Nephron progenitor cell (in vitro differentiated cells): ENCODE data around the gene PHETA1.
"Not testable (repeated sequence)": the region's sequence is repeated elsewhere in the genome, so short reads cannot be mapped to it uniquely, and the experiment has no call there.

Experiments used
- DNase-seq: peaks from one replicate; pipeline ENCODE4 v3.0.0; 2021
- H3K27ac Mint-ChIP-seq: 2 replicates; pipeline ENCODE4 v1.8.0; 2021; ENCODE audit warnings: mild to moderate bottlenecking, moderate library complexity, mixed read lengths
- H3K27me3 Mint-ChIP-seq: 2 replicates; pipeline ENCODE4 v1.8.0; 2021; ENCODE audit warnings: mild to moderate bottlenecking, low read depth, mixed read lengths; ENCODE audit not compliant: poor library complexity
- H3K36me3 Mint-ChIP-seq: 2 replicates; pipeline ENCODE4 v1.8.0; 2021; ENCODE audit warnings: low read depth, mixed read lengths
- H3K4me1 Mint-ChIP-seq: 2 replicates; pipeline ENCODE4 v1.8.0; 2021; ENCODE audit warnings: mixed read lengths
- H3K4me3 Mint-ChIP-seq: 2 replicates; pipeline ENCODE4 v1.8.0; 2021; ENCODE audit warnings: mild to moderate bottlenecking, moderate library complexity, mixed read lengths
- H3K9me3 Mint-ChIP-seq: 2 replicates; pipeline ENCODE4 v1.8.0; 2021; ENCODE audit warnings: mild to moderate bottlenecking, moderate library complexity, mixed read lengths
- CTCF ChIP-seq: fragments of 200-600 bp; sonication (generic); IDR thresholded peaks from 2 replicates; pipeline ENCODE4 v1.5.0; 2021; ENCODE audit warnings: antibody characterized with exemption

The PHETA1 gene

GRCh38 chr12:111384596-111384995, 15.7 kb upstream of the PHETA1 start:
- Mint-ChIP-seq H3K27ac (no peak overlapping the region), H3K27me3 (peaks cover 30% of the 10 kb centered on the region), H3K4me3 (no peak overlapping the region), H3K36me3 (no peaks in the 10 kb centered on the region), H3K4me1 (peaks cover 42% of the 10 kb centered on the region), H3K9me3 (no peaks in the 10 kb centered on the region)
- no peak for DNase-seq
- no peak for TF ChIP-seq CTCF

GRCh38 chr12:111379942-111380554, 11.2 kb upstream of the PHETA1 start:
- TF ChIP-seq CTCF, result no peak
- no peak overlapping the region for H3K4me3 Mint-ChIP-seq
- no peak for DNase-seq
- peaks cover 21% of the 10 kb centered on the region for H3K9me3 Mint-ChIP-seq
- H3K4me1 Mint-ChIP-seq, result peaks cover 12% of the 10 kb centered on the region
- peaks cover 24% of the 10 kb centered on the region for H3K27me3 Mint-ChIP-seq
- H3K36me3 Mint-ChIP-seq, result peaks cover 4% of the 10 kb centered on the region
- H3K27ac Mint-ChIP-seq, result peak overlapping the region; percentile 26

- Mint-ChIP-seq H3K36me3 (peaks cover 4% of the 10 kb centered on the region), H3K27me3 (peaks cover 12% of the 10 kb centered on the region), H3K9me3 (peaks cover 30% of the 10 kb centered on the region), H3K27ac (no peak overlapping the region), H3K4me3 (no peak overlapping the region), H3K4me1 (peaks cover 9% of the 10 kb centered on the region)
- no peak for TF ChIP-seq CTCF
- DNase-seq, result no peak
Observed at GRCh38 chr12:111377440-111377839, 8.5 kb upstream of the PHETA1 start.

- peaks cover 28% of the 10 kb centered on the region for H3K9me3 Mint-ChIP-seq
- H3K27ac Mint-ChIP-seq, result not testable (repeated sequence)
Observed at GRCh38 chr12:111373231-111373630, 4.3 kb upstream of the PHETA1 start.

GRCh38 chr12:111369496-111370220, 763 bp upstream of the PHETA1 start:
- Mint-ChIP-seq H3K27me3 (peaks cover 19% of the 10 kb centered on the region), H3K27ac (no peak overlapping the region), H3K9me3 (peaks cover 7% of the 10 kb centered on the region), H3K36me3 (peaks cover 21% of the 10 kb centered on the region), H3K4me3 (peak overlapping the region; percentile 83), H3K4me1 (peaks cover 15% of the 10 kb centered on the region)
- no peak for TF ChIP-seq CTCF
- no peak for DNase-seq

More at GRCh38 chr12:111373231-111373630, 4.3 kb upstream of the PHETA1 start:
- H3K27me3 Mint-ChIP-seq, result peaks cover 20% of the 10 kb centered on the region
- H3K4me3 Mint-ChIP-seq, H3K36me3 Mint-ChIP-seq, DNase-seq, H3K4me1 Mint-ChIP-seq: not testable (repeated sequence)

GRCh38 chr12:111368291-111368787, 556 bp downstream of the PHETA1 start:
- Mint-ChIP-seq H3K9me3 (no peaks in the 10 kb centered on the region), H3K27ac (no peak overlapping the region), H3K4me3 (peak overlapping the region; percentile 86), H3K27me3 (peaks cover 19% of the 10 kb centered on the region), H3K36me3 (peaks cover 21% of the 10 kb centered on the region), H3K4me1 (peaks cover 15% of the 10 kb centered on the region)
- no peak for TF ChIP-seq CTCF
- peak; percentile 28 for DNase-seq
